Mucosa of descending colon (tissue), 3 donors: ENCODE results near the gene PCDHGA7. TPM values are rescaled to one million over a fixed set of nuclear protein-coding genes. Genes with fewer than 3 reads are reported as not detected.
A peak's percentile ranks its signal among the peaks of the same experiment; 100 is the strongest.
"Not testable (repeated sequence)": the region's sequence is repeated elsewhere in the genome, so short reads cannot be mapped to it uniquely, and the experiment has no call there.

ENCODE experiments used
- ATAC-seq: fragments of 200-7000 bp; cut with Tn5 transposase; one replicate; pipeline ENCODE4 v1.9.1; 2020; ENCODE audit warnings: mild to moderate bottlenecking, moderate library complexity
- DNase-seq, 3 donors: peaks; one replicate each; pipeline ENCODE4 v3.0.0-alpha.2; 2020
- H3K36me3 ChIP-seq: fragments of 200-600 bp; one replicate; pipeline ENCODE4 v1.8.0; 2021; ENCODE audit warnings: low read depth, mild to moderate bottlenecking
- H3K4me1 ChIP-seq: fragments of 200-600 bp; one replicate; pipeline ENCODE4 v1.8.0; 2021; ENCODE audit warnings: low read depth, mild to moderate bottlenecking
- H3K4me3 ChIP-seq: fragments of 200-600 bp; one replicate; pipeline ENCODE4 v1.8.0; 2021; ENCODE audit warnings: mild to moderate bottlenecking
- H3K9me3 ChIP-seq: fragments of 200-600 bp; one replicate; pipeline ENCODE4 v1.8.0; 2021; ENCODE audit warnings: mild to moderate bottlenecking
- CTCF ChIP-seq: fragments of 200-600 bp; IDR thresholded peaks from one replicate; pipeline ENCODE4 v1.8.0; 2022; ENCODE audit warnings: antibody characterized with exemption, mild to moderate bottlenecking
- intact Hi-C, 2 donors: fragments of 100-400 bp; cut with DNase I in 1 of 2; cut with micrococcal nuclease in 1 of 2; formaldehyde crosslinking; loops; one replicate each; pipeline versions ENCODE4 v1.11.0 to v1.11.1; 2022; cut with DNase I, micrococcal nuclease
- long read RNA-seq, 2 donors: library from polyadenylated mRNA; unstranded; transcript quantifications; one replicate each; pipeline ENCODE4 v2.0.0, GENCODE V29; 2019 to 2021
- total RNA-seq, 3 donors: library from RNA; stranded (reverse); fragmentation: NEBNext Ultra II Directional in 2 of 3; extraction: Animal tissue kit (Norgen Biotek cat#: 25700) in 2 of 3; gene quantifications; one replicate each; pipeline versions ENCODE4 v1.2.1 to v1.2.4, GENCODE V29; 2021 to 2023
- donor health status: DM: no; HTN: no; CAD: no; lungs with moderate emphysema.
- donor health status: DM: no; HTN: no; CAD: no.
- donor health status: DM: no; HTN: yes; CAD: no.

Gene PCDHGA7
- 1 to 10 TPM; 1.0 to 5.6 (median 1.7) TPM for total RNA-seq
- long read RNA-seq, donor 1 = 0 reads
- long read RNA-seq, donor 2 = 0 reads

GRCh38 chr5:141382469-141383294, at the start of gene PCDHGA7:
Gene PCDHGA7, plus strand, starts transcription at chr5:141382742. Its CDS starts 158 bp downstream, at chr5:141382900.
- no peak for TF ChIP-seq CTCF
- H3K9me3 ChIP-seq = peaks cover 77% of the 10 kb centered on the region
- ATAC-seq (peak; percentile 22), DNase-seq (no peak)
- H3K4me3 ChIP-seq = no peak within 1 kb of the TSS
- no peaks in the 10 kb centered on the region for H3K4me1 ChIP-seq
- intact Hi-C loops = no loop called here
- no peaks in the 10 kb centered on the region for H3K36me3 ChIP-seq

- Histone ChIP-seq H3K4me1 (no peaks in the 10 kb centered on the region), H3K36me3 (no peaks in the 10 kb centered on the region), H3K9me3 (peaks cover 58% of the 10 kb centered on the region), H3K4me3 (no peak within 1 kb of the TSS)
- intact Hi-C loops = no loop called here
- ATAC-seq (no peak), DNase-seq (no peak)
- no peak for TF ChIP-seq CTCF
Measured at GRCh38 chr5:141338538-141339306, 43.8 kb upstream of the PCDHGA7 start, which contains the start of gene PCDHGA2. Gene PCDHGA2, plus strand, starts transcription at chr5:141338760.

GRCh38 chr5:141340781-141341354, 41.7 kb upstream of the PCDHGA7 start:
- H3K4me3 ChIP-seq, intact Hi-C loops, H3K36me3 ChIP-seq, H3K4me1 ChIP-seq, ATAC-seq, DNase-seq: not testable (repeated sequence)
- peaks cover 76% of the 10 kb centered on the region for H3K9me3 ChIP-seq

GRCh38 chr5:141342773-141343172, 39.8 kb upstream of the PCDHGA7 start:
- Histone ChIP-seq H3K4me1 (no peaks in the 10 kb centered on the region), H3K36me3 (no peaks in the 10 kb centered on the region), H3K4me3 (no peak overlapping the region), H3K9me3 (peaks cover 80% of the 10 kb centered on the region)
- no peak for ATAC-seq
- DNase-seq = no peak
- intact Hi-C loops = no loop called here
- TF ChIP-seq CTCF = no peak

- Histone ChIP-seq H3K4me3 (no peak within 1 kb of the TSS), H3K36me3 (no peaks in the 10 kb centered on the region), H3K4me1 (no peaks in the 10 kb centered on the region), H3K9me3 (peaks cover 82% of the 10 kb centered on the region)
- ATAC-seq = no peak
- no peak for TF ChIP-seq CTCF
- intact Hi-C loops = no loop called here
- DNase-seq = no peak
Measured at GRCh38 chr5:141343242-141343952, 39.1 kb upstream of the PCDHGA7 start, which contains the start of gene PCDHGA3. Gene PCDHGA3, plus strand, starts transcription at chr5:141343829. Its CDS starts 205 bp downstream, at chr5:141344034.
